IPS DF 19.7 (cell line): Measurements from ENCODE around the gene ATE1.
"Not testable (repeated sequence)": the region's sequence is repeated elsewhere in the genome, so short reads cannot be mapped to it uniquely, and the experiment has no call there.

Experiments used
- DNase-seq: peaks from one replicate; pipeline ENCODE4 v3.0.0-alpha.2; 2013; ENCODE audit warnings: low read depth, low spot score

Gene ATE1

GRCh38 chr10:121831777-121832176, 96.1 kb downstream of the ATE1 start:
- no peak for DNase-seq

- no peak for DNase-seq
These were observed 96.6 kb downstream of the ATE1 start for GRCh38 chr10:121831237-121831636.

DNA sequence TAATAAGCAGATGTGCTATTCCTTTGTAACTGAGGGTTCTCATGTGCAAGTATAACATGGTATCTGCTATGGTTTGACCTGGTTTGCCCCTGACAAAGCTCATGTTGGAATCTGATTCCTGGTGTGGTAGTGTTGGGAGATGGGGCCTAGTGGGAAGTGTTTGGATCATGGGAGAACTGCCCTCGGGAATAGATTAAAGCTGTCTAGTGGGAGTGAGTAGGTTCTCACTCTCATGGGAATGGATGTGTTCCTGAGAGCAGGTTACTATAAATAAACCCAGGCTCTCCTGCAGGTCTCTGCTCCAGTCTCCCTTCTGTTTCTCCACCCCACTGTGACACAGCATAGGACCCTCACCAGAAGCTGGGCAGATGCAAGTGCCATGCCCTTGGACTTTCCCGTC, 97.7 kb downstream of the ATE1 start:
- no peak for DNase-seq

DNA sequence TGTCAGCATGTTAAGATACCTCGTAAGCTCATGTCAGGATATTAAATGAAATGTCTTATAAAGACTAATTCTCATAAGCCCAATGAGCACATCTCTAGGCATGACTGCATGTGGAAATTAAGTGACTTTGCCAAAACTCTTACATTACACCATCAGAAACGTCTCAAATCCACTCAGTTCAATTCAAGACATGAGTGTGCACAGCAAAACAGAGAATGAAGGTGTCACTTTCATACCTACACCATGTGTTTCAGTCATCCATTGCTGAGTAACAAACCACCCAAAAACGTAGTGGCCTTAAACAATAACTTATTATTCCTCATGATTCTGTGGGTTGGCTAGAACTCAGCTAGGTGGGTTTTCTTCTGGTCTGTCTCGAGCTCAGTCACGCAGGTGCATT, 99.8 kb downstream of the ATE1 start:
- DNase-seq = no peak

- DNase-seq = not testable (repeated sequence)
These were observed 101.1 kb downstream of the ATE1 start for GRCh38 chr10:121826773-121827172.

GRCh38 chr10:121823993-121824463, 103.8 kb downstream of the ATE1 start:
- no peak for DNase-seq

DNA sequence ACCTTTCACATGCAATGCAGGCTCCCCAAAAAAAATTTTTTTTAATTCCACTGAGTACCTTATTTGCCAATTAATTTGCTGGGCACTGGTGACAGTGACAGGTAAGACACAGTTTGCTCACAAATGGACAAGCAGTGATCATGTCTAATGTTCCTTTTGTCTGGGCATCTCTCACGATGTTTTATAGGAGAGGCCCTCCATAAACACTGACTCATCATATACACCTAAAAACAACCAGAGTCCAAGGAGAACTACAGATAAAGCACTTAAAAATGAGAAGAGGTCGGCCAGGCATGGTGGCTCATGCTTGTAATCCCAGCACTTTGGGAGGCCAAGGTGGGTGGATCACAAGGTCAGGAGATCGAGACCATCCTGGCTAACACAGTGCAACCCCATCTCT, 105.1 kb downstream of the ATE1 start:
- no peak for DNase-seq

GRCh38 chr10:121822180-121822579, 105.7 kb downstream of the ATE1 start:
- DNase-seq = no peak

- no peak for DNase-seq
These were observed 108.8 kb downstream of the ATE1 start for GRCh38 chr10:121819049-121819448.

DNA sequence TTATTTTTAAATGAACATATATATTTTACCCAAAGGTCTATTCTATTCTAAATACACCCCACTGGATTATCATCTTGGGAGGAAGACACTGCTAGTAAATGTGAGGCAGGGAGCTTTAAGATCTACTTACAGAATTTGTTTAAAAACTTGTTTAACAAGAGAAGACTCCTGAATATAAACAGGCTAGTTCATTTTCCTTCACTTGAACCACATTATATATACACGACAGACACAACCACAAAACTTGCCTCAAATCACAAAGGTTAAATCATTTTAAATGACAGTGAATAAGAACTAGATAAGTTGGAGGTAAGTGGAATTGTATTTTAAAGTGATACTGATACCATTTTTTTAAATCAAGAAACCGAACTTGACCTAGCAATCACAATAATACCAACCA, 109.2 kb downstream of the ATE1 start:
- DNase-seq = no peak

- no peak for DNase-seq
These were observed 111.6 kb downstream of the ATE1 start for GRCh38 chr10:121816197-121816596.

GRCh38 chr10:121813857-121814256, 114.0 kb downstream of the ATE1 start:
- DNase-seq = no peak

GRCh38 chr10:121813211-121813815, 114.5 kb downstream of the ATE1 start:
- no peak for DNase-seq

DNA sequence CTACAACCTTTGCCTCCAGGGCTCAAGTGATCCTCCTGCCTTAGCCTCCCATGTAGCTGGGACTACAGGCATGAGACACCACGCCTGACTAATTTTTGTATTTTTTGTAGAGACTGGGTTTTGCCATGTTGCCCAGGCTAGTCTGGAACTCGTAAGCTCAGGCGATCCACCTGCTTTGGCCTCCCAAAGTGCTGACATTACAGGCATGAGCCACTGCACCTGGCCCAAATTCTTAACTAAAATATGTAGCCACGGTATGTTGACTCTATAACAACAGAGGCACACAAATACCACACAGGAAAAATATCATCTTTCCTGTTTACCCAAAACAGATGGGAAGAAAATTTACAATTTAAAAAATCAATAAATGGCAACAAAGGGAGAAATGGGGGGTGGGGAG, 115.8 kb downstream of the ATE1 start:
- DNase-seq = no peak

DNA sequence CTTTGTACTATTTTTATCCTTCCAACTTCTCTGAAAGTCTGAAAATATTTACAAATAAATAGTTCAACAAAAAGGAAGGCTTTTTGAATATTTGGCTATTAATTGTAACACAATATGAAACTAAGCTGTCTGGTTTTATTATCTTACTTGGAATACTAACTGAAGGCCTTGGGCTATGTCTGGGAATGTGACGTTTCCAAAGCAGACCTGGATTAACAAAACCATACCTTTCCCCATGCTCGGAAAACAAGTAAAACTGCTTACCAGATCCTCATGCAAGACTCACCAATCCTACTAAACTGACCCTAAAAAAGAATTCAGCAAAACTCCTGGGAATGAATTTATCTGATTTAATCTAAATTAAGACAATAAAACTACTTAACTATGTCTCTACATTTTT, 116.4 kb downstream of the ATE1 start:
- no peak for DNase-seq

- DNase-seq = no peak
These were observed 119.0 kb downstream of the ATE1 start for GRCh38 chr10:121808835-121809234.

GRCh38 chr10:121804460-121804859, 123.4 kb downstream of the ATE1 start:
- no peak for DNase-seq

- DNase-seq = no peak
These were observed 124.2 kb downstream of the ATE1 start for GRCh38 chr10:121803611-121804010.

DNA sequence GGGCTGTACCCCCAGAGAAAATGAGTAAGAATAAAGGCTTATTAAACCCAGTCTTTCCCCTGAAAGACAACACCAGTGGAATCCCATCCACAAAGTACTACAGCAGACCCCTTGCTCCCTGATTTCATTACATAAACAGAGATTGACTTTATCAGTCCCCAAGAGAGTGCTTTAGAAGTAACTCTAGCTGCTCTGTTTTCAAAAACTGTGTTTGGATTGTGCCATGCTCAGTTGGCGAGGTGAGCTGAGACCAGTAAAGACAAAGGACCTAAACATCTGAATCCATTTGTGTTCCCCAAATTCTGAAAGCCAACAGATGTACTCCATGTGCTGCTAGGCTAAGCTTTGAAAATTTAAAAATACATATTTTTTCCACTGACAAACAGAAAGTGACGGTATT, 127.0 kb downstream of the ATE1 start:
- no peak for DNase-seq

DNA sequence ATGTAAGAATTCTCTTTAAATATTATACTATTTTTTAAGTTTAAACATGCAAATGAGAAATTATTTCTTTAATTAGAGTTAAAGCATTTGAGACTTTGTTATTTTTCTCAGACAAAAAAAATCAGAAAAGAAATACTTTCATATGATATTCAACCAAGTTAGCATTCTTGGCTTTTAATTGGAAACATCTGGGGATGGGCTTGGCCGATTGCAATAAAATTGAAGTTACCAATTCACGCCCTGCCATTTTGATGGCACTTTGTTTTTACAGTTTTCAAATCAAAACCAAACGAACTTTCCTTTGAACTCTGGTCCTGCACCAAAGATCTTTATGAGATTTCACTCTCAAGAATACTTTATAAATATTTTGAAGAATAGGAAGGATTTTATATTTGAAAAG, 127.7 kb downstream of the ATE1 start:
- no peak for DNase-seq

GRCh38 chr10:121797490-121797889, 130.3 kb downstream of the ATE1 start:
- DNase-seq = no peak

DNA sequence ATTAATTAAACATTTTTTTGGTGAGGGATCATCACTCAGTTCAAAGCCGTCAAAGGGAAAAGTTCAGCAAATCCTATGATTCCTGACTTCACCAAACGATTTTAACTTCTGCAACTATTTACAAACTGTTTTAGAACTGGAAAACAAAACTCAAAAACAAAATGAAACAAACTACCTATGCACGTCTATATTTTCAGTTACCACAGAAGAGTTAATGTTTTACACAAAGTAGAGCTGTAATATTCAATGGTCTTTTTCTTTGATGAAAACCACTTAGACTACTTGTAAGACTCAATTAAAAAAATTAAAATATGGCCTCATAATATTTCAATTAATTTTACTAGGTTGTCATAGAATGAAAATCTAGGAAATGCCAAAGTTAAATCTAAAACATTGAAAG, 131.5 kb downstream of the ATE1 start:
- DNase-seq = no peak

- DNase-seq = no peak
These were observed 135.6 kb downstream of the ATE1 start for GRCh38 chr10:121792198-121792597.

- DNase-seq = no peak
These were observed 136.1 kb downstream of the ATE1 start for GRCh38 chr10:121791761-121792160.
